Skeletal muscle satellite cell (primary cell): ENCODE results near the gene TAF5.
"Not testable (repeated sequence)": the region's sequence is repeated elsewhere in the genome, so short reads cannot be mapped to it uniquely, and the experiment has no call there.

Source experiments
- H3K27me3 ChIP-seq: 2 replicates; pipeline ENCODE4 v1.7.0; 2013; ENCODE audit warnings: low read length; ENCODE audit not compliant: control insufficient read depth, insufficient read depth
- H3K36me3 ChIP-seq: 2 replicates; pipeline ENCODE4 v1.7.0; 2013; ENCODE audit warnings: mild to moderate bottlenecking, control low read depth, low read length; ENCODE audit not compliant: insufficient read depth
- H3K4me1 ChIP-seq: 2 replicates; pipeline ENCODE4 v1.7.0; 2013; ENCODE audit warnings: low read length; ENCODE audit not compliant: control insufficient read depth, insufficient read depth
- H3K4me2 ChIP-seq: 2 replicates; pipeline ENCODE4 v1.7.0; 2013; ENCODE audit warnings: mild to moderate bottlenecking, low read length
- H3K4me3 ChIP-seq: 2 replicates; pipeline ENCODE4 v1.7.0; 2013; ENCODE audit warnings: low read length
- H3K9ac ChIP-seq: 2 replicates; pipeline ENCODE4 v1.7.0; 2013; ENCODE audit warnings: mild to moderate bottlenecking, low read depth, low read length, moderate library complexity
- H3K9me3 ChIP-seq: replicated peaks from 2 replicates; pipeline ENCODE4 v1.7.0; 2013; ENCODE audit warnings: mild to moderate bottlenecking, control low read depth, low read length

The TAF5 gene

DNA sequence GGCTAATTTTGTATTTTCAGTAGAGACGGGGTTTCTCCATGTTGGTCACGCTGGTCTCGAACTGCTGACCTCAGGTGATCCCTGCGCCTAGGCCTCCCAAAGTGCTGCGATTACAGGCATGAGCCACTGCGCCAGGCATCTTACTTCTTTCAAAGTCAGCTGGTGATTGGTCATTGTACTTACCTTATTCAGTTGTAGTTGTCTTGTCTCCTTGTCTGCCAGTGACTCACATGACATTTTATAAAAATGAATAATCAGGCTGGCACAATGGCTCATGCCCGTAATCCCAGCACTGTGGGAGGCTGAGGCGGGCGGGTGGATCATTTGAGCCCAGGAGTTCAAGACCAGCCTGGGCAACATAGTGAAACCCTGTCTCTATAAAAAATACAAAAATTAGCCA is 7.0 kb upstream of the TAF5 start:
- not testable (repeated sequence) for H3K27me3 ChIP-seq, H3K9ac ChIP-seq, H3K4me1 ChIP-seq, H3K36me3 ChIP-seq, H3K4me2 ChIP-seq, H3K4me3 ChIP-seq, H3K9me3 ChIP-seq

DNA sequence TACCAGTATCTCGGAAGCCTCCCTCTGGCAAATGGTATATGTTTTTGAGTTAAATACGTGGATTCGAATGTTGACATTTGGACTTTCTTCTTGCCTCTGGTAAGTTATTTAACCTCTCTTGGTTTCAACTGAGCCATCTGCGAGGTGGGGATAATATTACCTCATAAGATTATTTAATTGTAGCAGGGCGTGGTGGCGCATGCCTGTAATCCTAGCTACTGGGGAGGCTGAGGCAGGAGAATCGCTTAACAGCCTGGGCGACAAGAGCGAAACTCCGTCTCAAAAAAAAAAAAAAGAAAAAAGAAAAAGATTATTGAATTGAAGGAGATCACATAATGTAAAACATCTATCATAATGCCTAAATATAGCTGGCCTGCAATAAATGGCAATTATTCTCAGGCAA is 396 bp upstream of the TAF5 start:
- peaks cover 3% of the 10 kb centered on the region for H3K4me1 ChIP-seq
- peak overlapping the region; percentile 87 for H3K4me3 ChIP-seq
- no peaks in the 10 kb centered on the region for H3K9me3 ChIP-seq
- H3K36me3 ChIP-seq = no peaks in the 10 kb centered on the region
- H3K4me2 ChIP-seq = peak overlapping the region; percentile 85
- H3K27me3 ChIP-seq = no peaks in the 10 kb centered on the region
- peak overlapping the region; percentile 81 for H3K9ac ChIP-seq

DNA sequence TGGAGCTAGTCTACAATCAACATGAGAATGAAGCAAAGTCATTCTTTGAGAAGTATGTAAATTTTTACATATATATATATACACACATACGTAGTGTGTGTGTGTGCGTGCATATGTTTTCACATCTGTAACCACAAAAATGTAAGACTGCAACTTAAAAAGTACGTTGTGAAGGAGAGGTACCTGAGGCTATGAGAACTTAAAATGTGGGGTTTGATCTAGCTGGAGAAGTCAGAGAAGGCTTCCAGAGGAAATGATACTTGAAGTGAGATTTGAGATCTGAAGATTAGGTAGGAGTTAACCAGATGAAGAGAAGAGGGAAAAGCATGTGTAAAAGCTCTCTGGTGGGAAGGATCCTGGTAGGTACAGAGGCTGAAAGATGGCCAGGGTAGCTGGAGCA is 5.8 kb downstream of the TAF5 start:
- Histone ChIP-seq H3K36me3 (peaks cover 14% of the 10 kb centered on the region), H3K9ac (no peak overlapping the region), H3K4me2 (no peak overlapping the region), H3K4me3 (no peak overlapping the region), H3K4me1 (no peaks in the 10 kb centered on the region), H3K27me3 (no peaks in the 10 kb centered on the region), H3K9me3 (no peaks in the 10 kb centered on the region)

DNA sequence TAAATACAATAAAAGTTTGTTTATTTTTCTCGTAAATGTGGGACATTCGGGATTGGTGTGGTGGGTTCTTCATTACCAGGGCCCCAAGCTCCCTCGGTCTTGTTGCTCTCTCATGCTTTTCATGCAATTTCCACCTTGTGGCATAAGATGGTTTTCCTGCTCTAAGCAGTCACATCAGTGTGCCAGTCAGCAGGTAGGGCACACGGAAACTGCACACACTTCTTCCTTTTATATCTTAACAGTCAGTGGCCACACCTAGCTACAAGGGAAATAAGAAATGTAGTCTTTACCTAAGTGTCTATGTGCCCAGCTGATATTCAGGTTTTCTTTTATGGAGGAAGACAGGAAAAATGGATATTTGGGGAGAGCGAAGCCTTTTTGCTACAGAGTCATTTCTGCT is 6.5 kb downstream of the TAF5 start:
- Histone ChIP-seq H3K36me3 (peaks cover 14% of the 10 kb centered on the region), H3K4me2 (no peak overlapping the region), H3K4me3 (no peak overlapping the region)

DNA sequence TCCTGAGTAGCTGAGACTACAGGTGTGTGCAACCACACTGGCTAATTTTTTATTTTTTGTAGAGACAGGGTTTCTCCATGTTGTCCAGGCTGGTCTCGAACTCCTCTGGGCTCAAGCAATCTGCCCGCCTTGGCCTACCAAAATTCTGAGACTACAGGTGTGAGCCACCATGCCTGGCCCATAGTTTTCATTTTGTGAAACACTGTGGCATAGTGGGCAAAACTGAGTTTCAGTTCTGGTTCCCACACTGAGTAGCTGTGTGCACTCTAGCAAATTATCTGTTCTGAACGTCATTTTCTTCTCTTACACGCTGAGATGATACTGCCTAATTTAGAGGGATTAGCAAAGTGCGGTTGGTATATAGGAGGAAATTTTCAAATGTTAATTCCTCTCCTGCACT is 15.0 kb downstream of the TAF5 start:
- Histone ChIP-seq H3K9ac (no peak overlapping the region), H3K36me3 (peaks cover 19% of the 10 kb centered on the region), H3K9me3 (no peaks in the 10 kb centered on the region), H3K4me3 (no peak overlapping the region), H3K4me2 (no peak overlapping the region), H3K27me3 (no peaks in the 10 kb centered on the region), H3K4me1 (no peaks in the 10 kb centered on the region)

More for the DNA sequence above, 6.5 kb downstream of the TAF5 start:
- Histone ChIP-seq H3K27me3 (no peaks in the 10 kb centered on the region), H3K9ac (no peak overlapping the region), H3K9me3 (no peaks in the 10 kb centered on the region), H3K4me1 (no peaks in the 10 kb centered on the region)

DNA sequence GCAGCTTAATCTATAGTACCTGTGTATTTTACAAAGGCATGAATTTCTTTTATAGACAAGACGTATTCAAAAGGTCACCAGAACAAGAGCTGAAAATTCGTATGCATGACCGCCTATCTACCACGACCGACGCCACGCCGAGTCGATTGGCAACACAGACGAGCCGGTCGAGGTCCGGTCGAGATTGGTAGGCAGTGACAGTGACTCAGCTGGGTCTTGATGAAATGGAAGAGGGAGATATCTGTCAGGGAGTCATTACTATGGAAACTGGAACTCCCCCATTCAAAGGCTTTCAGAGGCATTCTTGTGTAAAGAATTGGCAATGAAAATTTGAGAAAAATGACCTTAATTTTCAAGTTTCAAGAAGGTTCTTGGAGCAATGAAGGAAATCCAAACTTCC is 26.4 kb downstream of the TAF5 start:
- Histone ChIP-seq H3K4me3 (no peak overlapping the region), H3K9ac (no peak overlapping the region), H3K4me2 (peak overlapping the region; percentile 5), H3K4me1 (peaks cover 21% of the 10 kb centered on the region), H3K36me3 (peaks cover 45% of the 10 kb centered on the region), H3K9me3 (no peaks in the 10 kb centered on the region), H3K27me3 (no peaks in the 10 kb centered on the region)

DNA sequence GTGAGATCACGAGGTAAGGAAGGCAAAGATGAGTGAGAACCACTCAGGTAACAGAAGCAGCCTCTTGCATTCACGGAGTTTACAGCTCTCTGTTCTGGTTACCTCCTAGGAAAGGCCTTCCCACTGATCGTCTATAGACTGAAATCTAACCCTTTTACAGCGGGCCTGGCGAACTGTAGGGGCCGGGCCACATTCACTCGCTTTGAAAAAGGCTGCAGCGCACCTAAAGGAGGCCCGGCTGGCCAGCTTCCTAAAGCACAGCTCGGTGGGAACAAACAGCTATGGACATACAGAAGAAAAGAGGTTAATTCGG is 27.9 kb downstream of the TAF5 start:
- Histone ChIP-seq H3K9ac (peak overlapping the region; percentile 98), H3K27me3 (no peaks in the 10 kb centered on the region), H3K4me3 (peak overlapping the region; percentile 98), H3K36me3 (peaks cover 50% of the 10 kb centered on the region), H3K4me2 (peak overlapping the region; percentile 99), H3K9me3 (no peaks in the 10 kb centered on the region), H3K4me1 (peaks cover 21% of the 10 kb centered on the region)

DNA sequence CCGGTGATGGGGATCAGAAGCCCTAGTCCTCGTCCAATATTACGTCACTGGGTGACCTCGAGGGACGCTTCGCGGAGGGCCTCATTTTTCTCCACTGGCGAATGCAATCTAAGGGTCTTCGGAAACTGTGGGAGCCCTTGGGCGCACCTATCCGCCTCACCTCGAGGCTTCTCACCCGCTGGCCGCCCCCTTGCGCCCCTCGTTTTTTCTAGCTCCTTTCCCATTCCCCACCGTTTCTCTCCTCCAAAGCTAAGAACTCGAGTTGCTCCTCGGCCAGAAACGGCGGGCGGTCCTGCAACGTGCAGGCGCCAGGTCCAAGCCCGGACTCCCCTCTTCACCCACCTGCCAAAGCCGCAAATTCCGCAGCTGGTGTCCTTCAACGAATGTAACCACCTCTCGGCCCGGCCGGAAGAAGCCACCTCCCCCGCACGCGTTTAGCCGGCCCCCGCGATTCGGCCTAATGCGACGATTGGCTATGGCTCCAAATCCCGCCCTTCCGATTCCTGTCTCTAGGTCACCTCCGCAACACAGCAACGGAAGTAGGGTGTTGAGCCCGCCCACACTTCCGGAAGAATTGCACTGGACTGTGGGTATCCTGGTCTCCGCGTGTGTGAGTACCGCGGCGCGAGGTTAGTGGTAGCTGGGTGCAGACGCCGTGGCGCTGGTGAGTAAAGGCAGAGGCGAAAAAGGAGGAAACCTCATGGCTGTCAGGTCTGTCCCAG is 28.5 kb downstream of the TAF5 start, which contains the start of the genes ATP5MK and PDCD11:
Gene ATP5MK, minus strand, starts transcription at position 409 of the 722 bp plus-strand sequence. CDS start 4,018 bp downstream, outside the sequence.
Gene PDCD11, plus strand, starts transcription at position 560 of the 722 bp plus-strand sequence. CDS start 1,801 bp downstream, outside the sequence.
- peak within 1 kb of the TSS; percentile 99 for H3K4me2 ChIP-seq
- H3K9me3 ChIP-seq = no peaks in the 10 kb centered on the region
- peak within 1 kb of the TSS; percentile 98 for H3K9ac ChIP-seq
- peak within 1 kb of the TSS; percentile 98 for H3K4me3 ChIP-seq
- H3K36me3 ChIP-seq = peaks cover 48% of the 10 kb centered on the region
- no peaks in the 10 kb centered on the region for H3K27me3 ChIP-seq
- peaks cover 21% of the 10 kb centered on the region for H3K4me1 ChIP-seq

DNA sequence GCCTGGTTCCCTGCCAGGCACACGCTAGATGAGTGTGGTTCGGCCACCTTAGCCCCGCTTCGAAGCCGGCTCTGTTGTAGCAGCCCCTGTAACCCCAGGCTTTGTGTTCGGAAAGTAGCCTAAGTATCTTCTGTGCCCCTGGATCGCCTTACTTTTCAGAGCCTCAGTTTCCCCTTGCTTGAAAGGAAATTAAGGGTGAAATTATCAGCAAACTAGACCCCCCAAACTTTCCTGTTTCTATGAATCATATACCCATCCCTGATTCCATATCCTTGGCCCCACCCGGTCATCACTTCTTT is 29.0 kb downstream of the TAF5 start:
- Histone ChIP-seq H3K27me3 (no peaks in the 10 kb centered on the region), H3K4me3 (peak overlapping the region; percentile 98), H3K4me1 (peaks cover 21% of the 10 kb centered on the region), H3K9me3 (no peaks in the 10 kb centered on the region), H3K36me3 (peaks cover 46% of the 10 kb centered on the region), H3K4me2 (peak overlapping the region; percentile 92), H3K9ac (peak overlapping the region; percentile 98)

DNA sequence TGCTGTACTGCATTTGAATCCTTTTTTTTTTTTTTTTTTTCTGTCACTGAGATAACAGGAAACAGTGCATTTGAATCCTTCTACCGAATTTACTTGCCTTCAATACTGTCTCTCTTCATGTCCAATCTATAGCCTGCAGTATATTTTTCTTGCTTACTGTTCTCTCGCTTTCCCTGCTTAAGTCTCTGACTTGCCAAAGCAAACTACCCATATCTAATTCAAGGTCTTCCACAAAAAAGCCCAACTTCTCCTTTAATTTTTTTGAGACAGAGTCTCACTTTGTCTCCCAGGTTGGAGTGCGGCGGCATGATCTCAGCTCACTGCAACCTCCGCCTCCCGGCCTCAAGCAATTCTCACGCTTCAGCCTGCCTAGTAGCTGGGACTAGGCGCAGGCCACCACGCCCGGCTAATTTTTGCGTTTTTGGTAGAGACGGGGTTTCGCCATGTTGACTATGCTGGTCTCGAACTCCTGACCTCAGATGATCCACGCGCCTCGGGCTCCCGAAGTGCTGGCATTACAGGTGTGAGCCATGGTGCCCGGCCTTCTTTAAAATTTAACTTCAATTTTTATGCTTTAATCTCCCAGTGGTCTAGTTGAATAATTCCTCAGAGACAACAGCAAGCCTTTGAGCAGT is 29.5 kb downstream of the TAF5 start:
- no peaks in the 10 kb centered on the region for H3K9me3 ChIP-seq
- H3K27me3 ChIP-seq = no peaks in the 10 kb centered on the region
- peak overlapping the region; percentile 98 for H3K4me3 ChIP-seq
- peaks cover 21% of the 10 kb centered on the region for H3K4me1 ChIP-seq
- peak overlapping the region; percentile 98 for H3K9ac ChIP-seq
- peak overlapping the region; percentile 92 for H3K4me2 ChIP-seq
- H3K36me3 ChIP-seq = peaks cover 50% of the 10 kb centered on the region

DNA sequence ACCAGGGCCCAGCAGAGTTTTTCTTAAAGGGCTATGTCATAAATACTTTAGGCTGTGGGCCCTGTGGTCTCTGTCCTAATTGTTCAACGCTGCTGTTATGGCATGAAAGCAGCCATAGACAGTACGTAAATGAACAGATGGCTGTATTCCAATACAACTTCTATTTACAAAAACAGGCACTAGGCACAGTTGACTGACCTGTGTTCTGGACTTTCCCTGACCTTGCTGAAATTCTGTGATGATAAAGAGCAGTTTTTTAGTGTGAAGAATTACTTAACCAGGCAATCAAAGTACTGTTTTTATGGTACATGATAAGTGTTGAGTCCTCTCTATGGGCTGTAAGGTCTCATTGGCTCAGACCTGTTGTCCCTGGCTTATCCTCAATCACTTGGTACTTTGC is 45.8 kb downstream of the TAF5 start:
- H3K9me3 ChIP-seq = no peaks in the 10 kb centered on the region
- H3K36me3 ChIP-seq = peaks cover 80% of the 10 kb centered on the region
- no peaks in the 10 kb centered on the region for H3K27me3 ChIP-seq
- H3K4me2 ChIP-seq = no peak overlapping the region
- H3K4me1 ChIP-seq = no peaks in the 10 kb centered on the region
- no peak overlapping the region for H3K9ac ChIP-seq
- no peak overlapping the region for H3K4me3 ChIP-seq

DNA sequence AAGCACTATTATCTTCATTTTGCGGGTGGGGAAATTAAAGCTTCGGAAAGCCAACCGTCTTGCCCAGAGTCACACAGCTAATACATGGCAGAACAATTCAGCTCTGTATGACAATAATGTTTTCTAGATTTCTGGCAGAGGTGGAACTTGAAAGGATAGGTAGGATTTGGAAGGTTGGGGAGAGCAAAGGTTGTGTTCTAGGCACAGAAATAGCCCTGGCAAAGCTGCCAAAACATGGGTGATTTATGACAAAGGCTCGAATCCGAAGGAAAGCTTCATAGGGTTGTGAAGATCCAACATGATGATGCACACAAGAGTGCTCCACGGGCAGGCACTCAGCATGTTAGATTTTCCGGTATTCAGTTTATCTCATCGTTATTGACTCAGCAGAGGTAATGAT is 47.8 kb downstream of the TAF5 start:
- no peaks in the 10 kb centered on the region for H3K27me3 ChIP-seq
- H3K9me3 ChIP-seq = no peaks in the 10 kb centered on the region
- no peaks in the 10 kb centered on the region for H3K4me1 ChIP-seq
- no peak overlapping the region for H3K4me3 ChIP-seq
- no peak overlapping the region for H3K4me2 ChIP-seq
- peaks cover 87% of the 10 kb centered on the region for H3K36me3 ChIP-seq
- H3K9ac ChIP-seq = no peak overlapping the region
